GM18861 (cell line): ENCODE data around the gene LRRIQ4.

ENCODE experiments used
- ATAC-seq: cut with Tn5 transposase; IDR thresholded peaks from one replicate; pipeline ENCODE4 v1.9.1; 2021; ENCODE audit not compliant: unreplicated experiment

Gene LRRIQ4

DNA sequence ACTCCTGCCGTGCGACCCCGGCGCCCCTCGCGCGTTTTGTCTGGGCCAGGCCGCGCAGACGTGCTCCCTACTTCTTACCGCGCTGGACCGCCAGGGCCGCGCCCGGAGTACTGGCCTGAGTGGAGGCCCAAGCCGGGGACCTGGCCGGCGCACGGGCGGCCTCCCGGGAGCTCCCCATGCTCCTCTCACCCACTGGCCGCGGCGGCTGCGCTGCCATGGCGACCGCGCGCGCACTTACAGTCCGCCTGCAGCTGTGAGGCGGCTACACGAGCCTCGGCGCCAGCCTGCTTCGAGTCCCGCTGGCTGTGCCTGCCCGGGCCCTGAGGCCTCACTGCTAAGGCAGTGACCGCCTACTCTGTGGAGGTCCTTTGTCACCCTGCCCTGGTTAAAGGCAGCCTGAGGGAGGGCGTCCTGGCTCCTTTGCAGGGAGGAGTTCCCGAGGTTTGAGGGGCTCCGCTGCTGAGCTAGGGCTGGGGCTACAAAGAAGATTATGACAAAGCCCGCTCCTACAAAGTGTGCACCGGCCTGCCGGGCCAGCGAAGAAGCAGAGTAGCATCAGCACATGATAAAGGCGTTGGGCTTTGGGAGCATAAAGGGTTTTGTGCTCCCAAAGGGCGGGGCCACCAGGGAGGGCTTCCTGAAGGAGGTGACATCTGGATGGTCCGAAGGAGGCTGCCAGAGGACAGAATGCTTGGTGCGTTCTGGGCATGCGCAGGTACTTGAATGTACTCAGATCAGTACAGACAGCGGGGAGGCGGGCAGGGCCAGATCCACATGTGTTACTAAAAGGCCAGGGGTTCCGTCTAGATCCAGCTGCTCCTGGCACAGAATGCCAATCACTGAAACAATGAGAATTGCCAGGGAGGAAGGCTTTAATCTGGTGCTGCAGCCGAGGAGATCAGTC is at the start of gene LRRIQ4, which contains the start of gene LRRC34:
Gene LRRIQ4 (plus strand): TSS at position 539 of the 904 bp plus-strand sequence. CDS start 9,052 bp downstream, outside the sequence.
Gene LRRC34 (minus strand): TSS at position 573 of the 904 bp plus-strand sequence. CDS start 356 bp downstream, at position 217.
- ATAC-seq, result peak; percentile 55

DNA sequence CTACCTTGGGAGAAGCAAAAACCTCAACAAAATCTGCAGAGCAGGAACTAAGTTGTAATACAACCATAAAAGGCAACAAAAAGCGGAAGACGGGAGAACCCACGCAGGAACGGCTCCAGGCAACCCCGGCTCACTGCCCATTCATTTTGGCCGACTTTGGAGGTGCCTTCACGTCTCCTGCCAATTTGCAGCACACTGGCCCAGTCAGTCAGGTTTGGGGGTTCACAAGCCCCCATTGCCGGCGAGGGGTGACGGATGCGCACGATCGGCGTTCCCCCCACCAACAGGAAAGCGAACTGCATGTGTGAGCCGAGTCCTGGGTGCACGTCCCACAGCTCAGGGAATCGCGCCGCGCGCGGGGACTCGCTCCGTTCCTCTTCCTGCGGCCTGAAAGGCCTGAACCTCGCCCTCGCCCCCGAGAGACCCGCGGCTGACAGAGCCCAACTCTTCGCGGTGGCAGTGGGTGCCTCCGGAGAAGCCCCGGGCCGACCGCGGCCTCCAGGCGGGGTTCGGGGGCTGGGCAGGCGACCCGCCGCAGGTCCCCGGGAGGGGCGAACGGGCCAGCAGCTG is 48.3 kb upstream of the LRRIQ4 start:
- peak; percentile 18 for ATAC-seq

DNA sequence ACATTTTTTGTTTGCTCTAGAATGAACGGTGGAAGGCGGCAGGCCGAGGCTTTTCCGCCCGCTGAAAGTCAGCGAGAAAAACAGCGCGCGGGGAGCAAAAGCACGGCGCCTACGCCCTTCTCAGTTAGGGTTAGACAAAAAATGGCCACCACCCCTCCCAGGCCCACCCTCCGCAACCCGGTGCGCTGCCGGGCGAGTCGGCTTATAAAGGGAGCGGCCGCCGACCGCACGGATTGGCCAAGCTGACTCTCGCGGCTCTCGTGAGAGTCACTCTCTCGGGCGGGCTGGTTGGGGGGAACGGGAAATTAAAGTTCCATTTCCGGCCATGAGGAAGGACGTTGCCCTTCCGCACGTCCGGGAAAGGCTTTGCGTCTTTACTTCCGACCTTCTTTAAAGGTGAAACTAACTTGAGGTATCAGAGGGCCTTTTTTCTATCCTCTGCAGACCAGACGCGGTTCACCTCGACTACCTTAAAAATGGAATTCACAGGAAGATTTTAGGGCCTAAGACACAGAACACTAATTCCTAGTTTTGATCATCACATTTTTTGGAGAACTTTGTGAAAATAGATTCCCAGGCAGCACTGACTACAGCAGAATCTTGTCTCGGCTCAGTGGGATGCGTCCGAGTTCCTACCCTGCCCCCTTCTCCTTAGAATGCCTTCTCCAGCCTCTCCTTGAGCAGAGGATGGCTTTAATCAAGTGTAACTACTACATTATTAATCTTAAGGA is 47.6 kb upstream of the LRRIQ4 start, which contains the start of gene TERC:
Gene TERC (minus strand): TSS at position 179 of the 731 bp plus-strand sequence.
- peak; percentile 66 for ATAC-seq

DNA sequence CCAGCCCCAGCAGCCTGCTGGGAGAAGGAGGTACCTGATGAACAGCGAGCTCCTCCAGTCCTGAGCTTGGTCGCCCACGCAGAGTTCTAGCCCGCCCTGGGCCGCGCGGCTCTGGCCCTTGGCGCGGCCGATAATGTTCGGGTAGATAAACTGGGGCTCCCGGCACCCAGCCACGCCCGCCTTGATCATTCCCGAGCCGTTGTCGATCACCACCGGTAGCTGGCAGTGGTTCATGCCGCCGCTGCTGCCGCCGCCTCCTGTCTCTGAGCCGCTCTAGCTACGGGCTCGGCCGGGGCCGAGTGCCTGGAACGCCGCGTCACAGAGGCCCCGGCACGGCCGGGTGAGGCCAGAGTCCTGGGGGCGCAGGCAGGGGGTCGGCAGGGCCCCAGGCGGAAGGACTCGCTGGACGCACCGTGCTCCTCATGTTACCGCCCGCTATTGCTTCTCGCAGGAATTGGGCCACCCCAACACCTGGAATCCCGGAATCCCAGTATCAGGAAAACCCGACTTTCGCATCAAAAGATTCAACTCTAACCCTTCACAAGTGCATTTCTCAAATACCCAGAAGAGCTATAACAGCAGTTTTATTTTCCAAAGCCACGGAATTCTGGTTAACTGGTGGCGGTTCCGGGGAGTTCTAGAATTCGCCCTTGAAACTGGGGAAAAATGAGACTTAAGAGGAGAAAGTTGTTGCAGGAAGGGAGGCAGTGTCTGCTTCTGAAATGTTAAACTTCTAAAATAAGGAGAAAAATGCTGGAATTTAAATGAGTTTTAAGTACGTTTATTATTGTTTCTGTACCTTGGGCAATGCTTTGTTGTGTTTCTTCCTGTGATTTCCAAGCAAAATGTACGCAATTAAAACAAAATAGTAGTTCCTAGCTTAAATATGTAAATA is 43.1 kb upstream of the LRRIQ4 start, which contains the start of gene ACTRT3:
Gene ACTRT3 (minus strand): TSS at position 275 of the 895 bp plus-strand sequence. CDS start 41 bp downstream, at position 234.
- ATAC-seq, result peak; percentile 20

DNA sequence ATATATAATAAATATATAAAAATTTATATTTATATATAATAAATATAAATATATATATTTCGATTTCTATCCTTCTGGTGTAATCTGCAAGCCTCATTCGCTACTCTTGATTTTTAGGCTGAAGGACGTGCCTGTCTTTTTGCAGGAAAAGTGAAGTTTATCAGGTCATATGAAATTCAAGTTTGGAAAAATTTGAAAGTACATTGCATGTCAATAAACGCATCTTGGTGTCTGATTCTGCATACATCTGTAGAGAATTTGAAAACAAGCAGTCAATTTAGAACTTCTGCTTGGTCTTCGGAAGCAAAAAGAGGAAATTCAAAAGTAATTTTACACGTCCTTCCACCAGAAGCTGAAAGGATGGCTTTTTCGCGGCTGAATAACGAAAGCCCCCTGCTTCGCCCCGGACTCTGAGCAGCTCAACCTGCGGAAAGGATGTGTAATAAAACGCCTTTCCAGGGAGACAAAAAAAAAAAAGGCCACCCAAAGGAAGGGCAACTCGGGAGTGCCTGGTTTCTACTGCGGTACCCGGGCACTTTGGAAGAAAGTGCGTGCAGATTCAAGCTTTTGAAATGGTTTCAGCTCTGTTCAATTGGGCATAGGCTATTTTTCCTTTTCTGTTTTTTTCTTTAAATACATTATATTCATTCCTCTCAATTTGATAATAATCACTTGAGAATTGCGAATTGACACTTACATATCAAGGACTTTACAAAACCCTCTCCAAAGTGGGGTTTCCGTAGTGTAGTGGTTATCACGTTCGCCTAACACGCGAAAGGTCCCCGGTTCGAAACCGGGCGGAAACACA is 41.0 kb upstream of the LRRIQ4 start:
- ATAC-seq, result peak; percentile 20

- ATAC-seq, result peak; percentile 4
Measured at GRCh38 chr3:169772305-169772896, 40.3 kb upstream of the LRRIQ4 start.

DNA sequence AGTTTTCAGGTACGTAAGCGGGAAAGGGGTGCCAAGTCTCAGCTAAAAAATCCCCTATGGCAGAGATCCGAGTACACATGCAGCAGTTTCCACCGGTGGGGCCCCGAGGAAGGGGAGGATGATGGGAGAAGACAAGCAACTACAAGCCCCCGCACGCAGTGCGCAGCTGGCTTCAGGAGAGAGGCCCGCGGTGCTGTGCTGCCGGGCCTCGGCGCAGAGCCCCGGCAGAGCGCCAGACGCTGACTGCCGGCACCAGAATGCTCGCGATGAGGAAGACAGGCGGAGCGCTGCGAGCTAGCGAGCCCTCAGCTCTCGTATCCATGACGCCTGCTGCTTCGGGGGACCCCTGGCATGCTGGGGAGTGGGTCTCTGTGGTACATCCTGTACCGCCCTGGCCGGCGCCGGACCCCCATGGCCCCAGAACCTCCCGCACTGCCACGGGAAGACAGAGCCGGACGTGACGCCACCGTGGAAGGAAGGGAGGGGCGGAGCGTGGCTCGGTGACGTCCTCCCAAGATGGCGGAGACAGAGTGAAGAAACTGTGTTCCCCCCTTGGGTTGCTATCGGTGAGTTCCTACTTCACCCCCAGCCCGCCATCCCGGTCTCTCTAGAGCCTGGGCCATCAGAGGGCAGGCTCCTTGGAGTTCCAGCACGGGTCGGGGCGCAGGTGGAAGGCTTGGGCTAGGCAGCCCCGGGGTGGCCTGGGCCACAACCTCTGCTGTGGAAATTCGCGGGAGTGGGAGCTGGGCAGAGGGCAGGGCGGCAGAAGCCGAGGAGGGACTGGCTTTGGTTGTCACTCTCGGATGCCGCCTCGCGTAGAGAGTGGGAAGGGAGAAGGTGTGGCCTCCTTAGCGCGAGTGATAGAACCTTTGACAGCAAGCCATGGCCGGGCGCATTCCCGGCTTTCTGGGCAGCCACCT is 39.5 kb upstream of the LRRIQ4 start, which contains the start of gene MYNN:
Gene MYNN (plus strand): TSS at position 500 of the 920 bp plus-strand sequence. CDS start 900 bp downstream, outside the sequence.
- ATAC-seq, result peak; percentile 73

DNA sequence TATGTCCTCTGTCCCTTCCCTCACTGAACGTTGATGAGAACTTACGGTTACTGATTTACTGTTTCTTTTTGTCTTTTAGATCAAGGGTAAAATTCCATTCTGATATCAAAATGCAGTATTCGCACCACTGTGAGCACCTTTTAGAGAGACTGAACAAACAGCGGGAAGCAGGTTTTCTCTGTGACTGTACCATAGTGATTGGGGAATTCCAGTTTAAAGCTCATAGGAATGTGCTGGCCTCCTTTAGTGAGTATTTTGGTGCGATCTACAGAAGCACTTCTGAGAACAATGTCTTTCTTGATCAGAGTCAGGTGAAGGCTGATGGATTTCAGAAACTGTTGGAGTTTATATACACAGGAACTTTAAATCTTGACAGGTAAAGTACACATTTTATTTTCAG is 38.5 kb upstream of the LRRIQ4 start:
- ATAC-seq, result no peak

GRCh38 chr3:169777822-169778221 is 34.8 kb upstream of the LRRIQ4 start:
- ATAC-seq, result no peak

DNA sequence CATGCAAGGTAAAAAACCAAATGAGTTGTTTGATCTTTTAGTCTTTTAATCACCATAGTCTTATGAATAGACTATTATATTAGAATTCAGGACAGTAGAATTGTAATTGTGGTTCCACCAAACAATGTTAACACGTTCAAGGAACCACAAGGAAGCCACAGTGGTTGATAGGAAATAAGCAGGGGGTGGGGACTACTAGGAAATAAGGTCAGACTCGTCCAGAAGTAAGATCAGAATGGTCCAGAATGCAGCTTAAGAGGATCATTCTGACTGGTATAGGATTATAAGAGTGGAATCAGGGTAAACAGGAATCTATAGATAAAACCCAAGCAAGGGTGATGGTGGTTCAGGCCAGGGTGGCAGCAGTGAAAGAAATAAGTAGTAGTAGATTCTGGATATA is 31.9 kb upstream of the LRRIQ4 start:
- no peak for ATAC-seq

GRCh38 chr3:169781209-169781855 is 31.3 kb upstream of the LRRIQ4 start:
- no peak for ATAC-seq

- no peak for ATAC-seq
Measured at GRCh38 chr3:169787120-169787519, 25.6 kb upstream of the LRRIQ4 start.

GRCh38 chr3:169787791-169788190 is 24.9 kb upstream of the LRRIQ4 start:
- ATAC-seq, result no peak

DNA sequence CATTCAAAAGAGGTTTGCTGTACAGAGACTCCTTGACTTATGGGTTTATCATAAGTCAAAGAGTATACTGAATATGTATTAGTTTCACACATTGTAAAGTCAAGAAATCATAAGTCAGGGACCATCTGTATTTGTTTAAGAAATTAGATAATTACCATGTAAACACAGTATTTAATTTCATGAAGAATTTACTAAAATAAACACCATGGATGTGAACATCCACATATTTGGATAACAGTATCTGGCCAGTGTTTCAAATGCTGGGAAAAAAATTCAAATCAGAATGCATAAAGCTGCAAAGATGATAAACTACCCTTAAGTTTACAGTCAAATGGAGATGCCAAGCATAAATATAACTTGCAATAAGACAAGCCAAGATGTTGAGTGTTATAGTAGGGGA is 22.5 kb upstream of the LRRIQ4 start:
- no peak for ATAC-seq

- ATAC-seq, result no peak
Measured at GRCh38 chr3:169790687-169791429, 21.8 kb upstream of the LRRIQ4 start.

DNA sequence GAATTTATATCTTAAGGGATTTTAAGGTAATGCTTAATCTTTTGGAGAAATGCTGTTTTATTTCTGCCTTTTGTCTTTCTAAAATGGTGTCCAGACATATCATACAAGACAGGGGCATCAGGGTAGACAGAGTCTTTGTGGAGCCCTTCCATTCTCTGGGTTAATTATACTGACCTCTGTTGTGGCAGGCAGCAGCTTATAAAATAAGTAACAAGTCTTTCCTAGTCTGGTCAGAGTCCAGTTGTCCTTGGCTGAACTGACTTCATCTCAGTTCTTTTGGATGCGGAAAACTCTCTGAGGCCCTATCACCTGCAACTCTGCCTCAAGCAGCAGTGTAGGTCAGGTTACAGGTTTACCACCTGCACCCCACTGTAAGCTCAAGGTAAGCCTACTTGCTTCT is 20.3 kb upstream of the LRRIQ4 start:
- no peak for ATAC-seq

GRCh38 chr3:169804681-169805080 is 8.0 kb upstream of the LRRIQ4 start:
- no peak for ATAC-seq
